ENCODE measurements around the gene UGT1A10. TPM values are rescaled to one million over a fixed set of nuclear protein-coding genes. Genes with fewer than 3 reads are reported as not detected.

Gene UGT1A10
- total RNA-seq, 2 experiments from 2014 or later: not detected

DNA sequence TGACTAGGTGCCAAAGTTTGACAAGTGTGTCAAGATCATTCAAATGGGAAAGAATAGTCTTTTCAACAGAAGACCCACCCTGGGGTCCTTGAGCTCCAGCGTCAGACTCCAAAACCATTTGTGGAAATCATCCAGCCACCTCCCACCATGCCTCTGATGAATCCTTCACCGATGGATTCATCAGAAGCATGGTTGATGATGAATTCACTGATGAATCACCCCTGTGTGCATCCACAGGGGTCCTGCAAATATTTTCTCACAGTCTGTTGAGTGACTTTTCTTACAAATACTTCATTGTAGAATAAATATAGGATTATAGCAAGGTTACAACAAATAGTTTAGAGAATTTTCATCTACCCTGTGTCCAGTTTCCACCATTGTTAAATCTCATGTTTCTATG lies 39.8 kb downstream of the UGT1A10 start:
- intact Hi-C loops (cut with micrococcal nuclease): no loop called here
- Mint-ChIP-seq H3K9me3 (no peaks in the 10 kb centered on the region), H3K4me3 (no peak overlapping the region), H3K27ac (no peak overlapping the region), H3K36me3 (ENCODE audit: low read depth) (no peaks in the 10 kb centered on the region), H3K4me1 (ENCODE audit: low read depth) (no peaks in the 10 kb centered on the region), H3K27me3 (peaks cover 10% of the 10 kb centered on the region)
- ChIA-PET POLR2A (interaction anchor here (0.6 kb wide), 1 partner anchor 16 kb away, joined by 3 read pairs; the partner anchor contains the start of gene UGT1A6), CTCF (no interaction called here)
- ATAC-seq (no peak), DNase-seq (no peak)
- TF ChIP-seq, protein P1, sequence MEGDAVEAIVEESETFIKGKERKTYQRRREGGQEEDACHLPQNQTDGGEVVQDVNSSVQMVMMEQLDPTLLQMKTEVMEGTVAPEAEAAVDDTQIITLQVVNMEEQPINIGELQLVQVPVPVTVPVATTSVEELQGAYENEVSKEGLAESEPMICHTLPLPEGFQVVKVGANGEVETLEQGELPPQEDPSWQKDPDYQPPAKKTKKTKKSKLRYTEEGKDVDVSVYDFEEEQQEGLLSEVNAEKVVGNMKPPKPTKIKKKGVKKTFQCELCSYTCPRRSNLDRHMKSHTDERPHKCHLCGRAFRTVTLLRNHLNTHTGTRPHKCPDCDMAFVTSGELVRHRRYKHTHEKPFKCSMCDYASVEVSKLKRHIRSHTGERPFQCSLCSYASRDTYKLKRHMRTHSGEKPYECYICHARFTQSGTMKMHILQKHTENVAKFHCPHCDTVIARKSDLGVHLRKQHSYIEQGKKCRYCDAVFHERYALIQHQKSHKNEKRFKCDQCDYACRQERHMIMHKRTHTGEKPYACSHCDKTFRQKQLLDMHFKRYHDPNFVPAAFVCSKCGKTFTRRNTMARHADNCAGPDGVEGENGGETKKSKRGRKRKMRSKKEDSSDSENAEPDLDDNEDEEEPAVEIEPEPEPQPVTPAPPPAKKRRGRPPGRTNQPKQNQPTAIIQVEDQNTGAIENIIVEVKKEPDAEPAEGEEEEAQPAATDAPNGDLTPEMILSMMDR (IDR thresholded peaks at IDR 0.05): no peak

DNA sequence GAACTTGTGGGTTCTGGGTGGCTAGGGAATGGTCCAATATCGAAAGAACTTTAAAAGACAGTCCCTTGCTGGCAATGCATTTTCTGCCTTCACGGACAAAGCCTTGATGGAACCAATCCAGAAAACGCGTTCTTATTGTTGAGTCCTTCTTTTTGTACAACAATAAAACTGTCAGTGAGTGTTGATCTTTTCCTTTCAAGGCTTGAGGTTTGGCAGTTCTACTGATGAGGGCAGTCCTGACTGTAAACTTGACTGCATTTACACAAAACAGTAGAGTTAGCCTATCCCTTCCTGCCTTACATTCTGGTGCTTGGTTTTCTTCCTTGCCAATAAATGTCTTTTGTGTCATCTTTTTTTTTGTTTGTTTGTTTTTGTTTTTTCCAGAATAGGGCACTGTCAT lies 42.9 kb downstream of the UGT1A10 start:
- TF ChIP-seq, protein P1 (IDR thresholded peaks at IDR 0.05): no peak
- Mint-ChIP-seq H3K4me3 (no peak overlapping the region), H3K4me1 (ENCODE audit: low read depth) (no peaks in the 10 kb centered on the region), H3K36me3 (ENCODE audit: low read depth) (no peaks in the 10 kb centered on the region), H3K27ac (no peak overlapping the region), H3K9me3 (no peaks in the 10 kb centered on the region), H3K27me3 (peaks cover 4% of the 10 kb centered on the region)
- ATAC-seq (no peak), DNase-seq (no peak)
- ChIA-PET POLR2A (no interaction called here), CTCF (no interaction called here)
- intact Hi-C loops (cut with micrococcal nuclease): no loop called here

DNA sequence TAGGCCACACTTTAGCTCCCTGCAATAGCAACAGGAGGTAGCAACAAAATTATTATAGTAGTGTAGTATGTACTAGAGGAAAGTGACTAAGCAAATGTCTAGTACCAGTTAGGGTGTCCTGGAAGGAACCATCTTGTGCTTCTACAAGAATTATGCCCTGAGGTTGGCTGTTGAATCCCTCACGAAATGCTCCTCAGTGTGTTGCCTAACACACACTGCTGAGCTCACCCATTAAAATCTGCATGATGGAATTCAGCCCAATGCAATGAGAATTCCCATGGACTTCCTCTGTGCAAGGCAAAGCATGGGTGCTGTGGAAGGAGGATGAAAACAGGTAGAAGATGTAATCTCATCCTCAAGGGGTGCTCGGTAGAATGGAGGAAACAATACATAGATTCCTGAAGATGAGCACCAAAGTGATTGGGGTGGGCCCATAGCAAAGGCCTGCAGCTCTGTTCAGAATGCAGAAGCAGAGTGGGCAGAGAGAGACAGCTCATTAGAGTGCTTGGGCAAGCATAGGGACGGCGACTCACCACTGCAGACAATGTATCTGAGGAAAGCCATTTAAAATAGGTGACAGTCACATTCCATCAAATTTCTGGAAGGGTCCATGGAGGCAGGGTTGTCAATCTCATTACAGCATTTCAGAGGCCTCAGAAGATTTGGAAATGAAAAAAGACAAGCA lies 44.3 kb downstream of the UGT1A10 start:
- CTCF ChIA-PET: interaction anchor here (1.2 kb wide), 1 partner anchor 31 kb away, joined by 3 read pairs; no protein-coding TSS in a partner anchor
- intact Hi-C loops (cut with micrococcal nuclease): no loop called here
- H3K36me3 Mint-ChIP-seq (ENCODE audit: low read depth): no peaks in the 10 kb centered on the region
- POLR2A ChIA-PET: no interaction called here
- TF ChIP-seq, protein P1 (IDR thresholded peaks at IDR 0.05): no peak
- ATAC-seq: no peak
- H3K27me3 Mint-ChIP-seq: peaks cover 4% of the 10 kb centered on the region
- DNase-seq: no peak
- no peak overlapping the region for H3K27ac Mint-ChIP-seq
- H3K9me3 Mint-ChIP-seq: no peaks in the 10 kb centered on the region
- H3K4me1 Mint-ChIP-seq (ENCODE audit: low read depth): no peaks in the 10 kb centered on the region
- no peak overlapping the region for H3K4me3 Mint-ChIP-seq

DNA sequence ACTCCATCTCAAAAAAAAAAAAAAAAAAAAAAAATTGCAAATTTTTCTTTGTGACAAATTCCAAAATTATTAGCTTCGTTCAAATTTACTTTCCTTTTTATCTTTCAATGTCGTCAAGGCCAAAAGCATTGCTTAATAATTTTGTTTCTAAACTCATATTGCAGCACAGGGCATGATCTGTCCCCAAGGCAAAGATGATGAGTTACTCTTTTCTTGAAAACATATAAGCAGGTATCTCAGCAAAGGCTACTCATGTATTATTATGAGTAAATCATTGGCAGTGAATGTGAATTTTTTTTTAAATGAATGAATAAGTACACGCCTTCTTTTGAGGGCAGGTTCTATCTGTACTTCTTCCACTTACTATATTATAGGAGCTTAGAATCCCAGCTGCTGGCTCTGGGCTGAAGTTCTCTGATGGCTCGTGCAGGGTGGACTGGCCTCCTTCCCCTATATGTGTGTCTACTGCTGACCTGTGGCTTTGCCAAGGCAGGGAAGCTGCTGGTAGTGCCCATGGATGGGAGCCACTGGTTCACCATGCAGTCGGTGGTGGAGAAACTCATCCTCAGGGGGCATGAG lies 45.4 kb downstream of the UGT1A10 start, which contains the start of gene UGT1A7:
Gene UGT1A7 (plus strand): TSS at position 381 of the 579 bp plus-strand sequence. CDS start 37 bp downstream, at position 418.
- CTCF ChIA-PET: no interaction called here

DNA sequence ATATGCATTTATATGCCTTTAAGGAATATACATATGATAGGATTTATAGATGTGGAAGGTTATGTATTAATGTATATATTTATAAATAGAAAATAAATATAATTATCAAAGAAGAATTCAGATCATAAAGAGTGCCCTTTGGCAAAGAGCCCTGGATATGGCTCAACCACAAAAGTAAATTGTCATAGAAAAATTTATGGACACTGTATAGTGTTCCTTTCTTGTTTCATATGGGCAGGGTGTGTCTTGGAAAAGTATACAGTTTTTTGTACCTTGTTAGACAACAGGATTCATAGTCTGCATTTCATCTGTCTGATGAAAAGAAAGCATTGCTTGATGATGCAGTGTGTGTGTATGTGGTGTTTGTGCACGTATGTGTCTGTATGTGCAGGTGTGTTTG lies 48.4 kb downstream of the UGT1A10 start:
- ChIA-PET CTCF (no interaction called here), POLR2A (no interaction called here)
- H3K27ac Mint-ChIP-seq: no peak overlapping the region
- no peaks in the 10 kb centered on the region for H3K9me3 Mint-ChIP-seq
- DNase-seq: no peak
- no peaks in the 10 kb centered on the region for H3K4me1 Mint-ChIP-seq (ENCODE audit: low read depth)
- no peaks in the 10 kb centered on the region for H3K36me3 Mint-ChIP-seq (ENCODE audit: low read depth)
- ATAC-seq: no peak
- H3K27me3 Mint-ChIP-seq: peaks cover 1% of the 10 kb centered on the region
- intact Hi-C loops (cut with micrococcal nuclease): no loop called here
- H3K4me3 Mint-ChIP-seq: no peak overlapping the region
- TF ChIP-seq, protein P1 (IDR thresholded peaks at IDR 0.05): no peak

More for the DNA sequence above, 45.4 kb downstream of the UGT1A10 start, which contains the start of gene UGT1A7:
- Mint-ChIP-seq H3K27me3 (peaks cover 4% of the 10 kb centered on the region), H3K4me1 (ENCODE audit: low read depth) (no peaks in the 10 kb centered on the region), H3K4me3 (no peak within 1 kb of the TSS), H3K9me3 (no peaks in the 10 kb centered on the region), H3K27ac (no peak within 1 kb of the TSS), H3K36me3 (ENCODE audit: low read depth) (no peaks in the 10 kb centered on the region)
- intact Hi-C loops (cut with micrococcal nuclease): no loop called here
- TF ChIP-seq, protein P1 (IDR thresholded peaks at IDR 0.05): no peak
- DNase-seq: no peak
- POLR2A ChIA-PET: no interaction called here
- ATAC-seq: no peak

All from activated CD8-positive, alpha-beta T cell treated with anti-CD3 and anti-CD28 coated beads for 36 hours (primary cell).